Stimulated activated CD4-positive, alpha-beta T cell treated with anti-CD3 and anti-CD28 coated beads, TNF-alpha, amount 100 ng/mL, for 24 hours (primary cell): ENCODE data around the gene TNFAIP1.
"Not testable (repeated sequence)": the region's sequence is repeated elsewhere in the genome, so short reads cannot be mapped to it uniquely, and the experiment has no call there.

Source experiments
- DNase-seq, 3 experiments: peaks; one replicate each; pipeline ENCODE4 v3.0.0-alpha.2; 2020; ENCODE audit warnings: low read depth in 3 of 3

The TNFAIP1 gene, protein sequence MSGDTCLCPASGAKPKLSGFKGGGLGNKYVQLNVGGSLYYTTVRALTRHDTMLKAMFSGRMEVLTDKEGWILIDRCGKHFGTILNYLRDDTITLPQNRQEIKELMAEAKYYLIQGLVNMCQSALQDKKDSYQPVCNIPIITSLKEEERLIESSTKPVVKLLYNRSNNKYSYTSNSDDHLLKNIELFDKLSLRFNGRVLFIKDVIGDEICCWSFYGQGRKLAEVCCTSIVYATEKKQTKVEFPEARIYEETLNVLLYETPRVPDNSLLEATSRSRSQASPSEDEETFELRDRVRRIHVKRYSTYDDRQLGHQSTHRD

DNA sequence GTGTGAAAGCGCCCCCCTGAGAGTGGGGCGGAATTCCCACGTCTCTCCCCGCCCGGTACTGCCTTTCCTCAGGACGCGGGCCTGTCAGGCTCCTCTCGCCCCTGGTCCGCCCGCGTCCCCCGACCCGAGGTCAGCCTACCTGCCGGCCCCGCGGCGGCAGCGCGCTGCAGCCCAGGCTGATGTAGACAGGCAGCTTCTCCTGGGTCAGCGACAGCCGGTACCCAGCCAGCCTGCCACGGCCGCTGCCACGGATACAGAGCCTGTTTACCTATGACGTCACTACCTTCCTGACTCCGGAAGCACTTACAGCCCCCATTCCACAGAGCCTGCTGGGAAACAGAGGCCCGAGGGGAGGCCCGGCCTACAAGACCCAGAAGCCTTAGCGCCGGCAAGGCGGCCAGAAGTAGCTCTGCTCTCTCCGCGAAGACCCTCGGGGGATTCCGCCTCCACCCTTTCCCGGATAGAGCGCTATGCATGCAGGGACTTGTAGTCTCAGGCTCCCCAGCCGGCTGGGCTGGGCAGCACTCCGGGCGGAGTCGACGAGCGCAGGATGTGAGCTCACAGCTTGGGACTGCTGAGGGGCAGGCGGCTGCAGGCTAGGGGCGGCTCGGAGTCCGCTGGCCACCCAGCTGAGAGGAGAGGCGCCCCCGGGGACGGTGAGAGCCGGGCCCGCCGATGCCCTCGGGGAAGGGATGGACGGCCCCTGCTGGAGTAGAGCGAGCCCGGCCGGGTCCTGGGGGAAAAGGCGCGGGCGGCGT, at the start of gene TNFAIP1, which contains the start of gene IFT20:
Gene TNFAIP1 (plus strand): TSS at position 561 of the 758 bp plus-strand sequence. CDS start 3,761 bp downstream, outside the sequence.
Gene IFT20 (minus strand): TSS at position 272 of the 758 bp plus-strand sequence. CDS start 3,487 bp downstream, outside the sequence.
- DNase-seq: peak; percentile 93 to 98 (median 96)

DNA sequence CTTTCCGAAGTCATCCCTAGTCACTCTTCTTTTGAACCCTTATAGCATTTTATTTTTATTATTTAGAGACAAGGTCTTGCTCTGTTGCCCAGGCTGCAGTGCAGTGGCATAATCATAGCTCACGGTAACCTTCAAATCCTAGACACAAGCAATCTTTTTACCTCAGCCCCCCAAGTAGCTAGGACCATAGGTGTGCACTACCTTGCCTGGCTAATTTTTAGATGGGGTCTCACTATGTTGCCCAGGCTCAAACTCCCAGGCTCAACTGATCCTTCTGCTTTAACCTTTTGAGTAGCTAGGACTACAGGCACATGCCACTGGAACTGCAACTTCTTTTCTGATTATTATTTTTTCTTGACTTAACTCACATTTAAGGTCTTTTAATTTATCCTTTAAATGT, 49.6 kb upstream of the TNFAIP1 start:
- no peak for DNase-seq

DNA sequence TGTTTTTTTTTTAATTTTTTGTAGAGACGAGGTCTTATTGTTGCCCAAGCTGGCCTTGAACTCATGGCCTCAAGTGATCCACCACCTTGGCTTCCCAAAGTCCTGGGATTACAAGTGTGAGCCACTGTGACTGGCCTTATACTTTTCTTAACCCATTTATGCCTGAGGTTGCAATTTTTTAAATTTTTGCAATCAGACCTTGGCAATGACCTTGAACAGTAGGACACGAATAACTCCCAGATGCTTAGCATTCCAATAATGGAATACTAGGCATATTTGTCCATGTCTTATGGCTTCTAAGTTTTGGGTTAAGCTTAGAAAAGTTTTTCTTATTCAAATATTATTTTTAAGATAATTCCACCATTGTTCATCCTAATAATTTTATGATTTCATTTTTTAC, 44.9 kb upstream of the TNFAIP1 start:
- no peak for DNase-seq

DNA sequence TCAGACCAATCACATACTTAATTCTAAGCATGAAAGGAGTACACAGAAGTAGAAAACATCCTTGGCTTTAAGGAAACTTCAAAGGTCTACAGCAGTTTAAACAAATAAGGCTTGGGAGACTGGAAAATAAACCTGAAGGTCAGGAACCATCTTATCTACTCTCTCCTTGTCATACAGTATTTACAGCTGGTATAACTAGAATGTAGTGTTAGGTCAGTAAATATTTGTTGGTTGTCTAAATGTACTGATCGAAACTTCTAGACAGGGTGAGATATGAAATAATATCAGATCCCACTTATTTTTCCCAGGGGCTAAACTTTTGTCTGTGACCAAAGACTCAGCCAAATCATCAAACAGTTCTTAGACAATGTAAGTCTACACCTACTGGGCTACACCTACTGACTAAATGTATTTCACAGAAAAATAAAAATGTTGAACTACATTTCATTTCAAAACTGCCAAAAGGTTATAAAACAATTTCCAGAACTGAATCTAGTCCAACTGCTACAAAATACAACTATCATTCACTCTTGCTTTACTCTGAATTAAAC, 43.7 kb upstream of the TNFAIP1 start:
- no peak for DNase-seq

GRCh38 chr17:28292878-28293277, 42.7 kb upstream of the TNFAIP1 start:
- DNase-seq: not testable (repeated sequence)

DNA sequence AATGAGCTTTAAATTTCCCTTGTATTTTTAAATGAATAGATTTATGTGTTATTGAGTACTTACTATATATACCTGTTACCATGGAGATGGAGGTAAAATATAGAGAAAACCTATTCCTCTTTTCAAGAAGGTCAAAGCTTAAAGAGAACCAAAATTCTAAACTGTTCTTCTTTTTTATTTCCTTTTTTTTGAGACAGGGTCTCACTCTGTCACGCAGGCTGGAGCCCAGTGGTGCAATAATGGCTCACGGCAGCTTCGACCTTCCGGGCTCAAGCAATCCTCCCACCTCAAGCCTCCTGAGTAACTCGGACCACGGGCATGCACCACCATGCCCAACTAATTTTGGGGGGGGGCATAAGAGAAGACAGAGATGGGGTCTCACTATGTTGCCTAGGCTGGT, 41.6 kb upstream of the TNFAIP1 start:
- DNase-seq: no peak

- no peak for DNase-seq
These were observed 39.6 kb upstream of the TNFAIP1 start for GRCh38 chr17:28295677-28296578.

- DNase-seq: no peak
These were observed 37.1 kb upstream of the TNFAIP1 start for GRCh38 chr17:28298449-28298848.

GRCh38 chr17:28306954-28307401, 28.6 kb upstream of the TNFAIP1 start:
- no peak for DNase-seq

DNA sequence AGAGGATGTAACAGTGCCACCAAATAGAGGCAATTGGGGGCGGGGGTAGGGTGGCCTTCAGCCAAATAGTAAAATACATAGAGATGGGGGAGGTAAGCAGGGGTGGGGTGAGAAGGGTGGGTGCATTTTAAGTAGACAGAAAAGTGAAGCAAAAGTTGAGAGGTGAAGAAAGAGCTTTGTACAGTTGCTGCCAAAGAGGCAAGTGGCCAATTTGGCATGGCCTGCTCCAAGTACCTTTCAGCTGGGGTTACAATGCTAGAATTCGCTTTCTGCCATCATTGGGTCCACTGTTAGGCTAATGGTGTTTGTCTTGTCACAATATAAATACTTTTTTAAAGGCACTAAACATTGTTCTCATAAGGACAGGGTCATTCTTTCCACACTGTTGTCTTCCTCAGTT, 21.7 kb upstream of the TNFAIP1 start:
- DNase-seq: no peak

- no peak for DNase-seq
These were observed 19.5 kb upstream of the TNFAIP1 start for GRCh38 chr17:28315846-28316705.

DNA sequence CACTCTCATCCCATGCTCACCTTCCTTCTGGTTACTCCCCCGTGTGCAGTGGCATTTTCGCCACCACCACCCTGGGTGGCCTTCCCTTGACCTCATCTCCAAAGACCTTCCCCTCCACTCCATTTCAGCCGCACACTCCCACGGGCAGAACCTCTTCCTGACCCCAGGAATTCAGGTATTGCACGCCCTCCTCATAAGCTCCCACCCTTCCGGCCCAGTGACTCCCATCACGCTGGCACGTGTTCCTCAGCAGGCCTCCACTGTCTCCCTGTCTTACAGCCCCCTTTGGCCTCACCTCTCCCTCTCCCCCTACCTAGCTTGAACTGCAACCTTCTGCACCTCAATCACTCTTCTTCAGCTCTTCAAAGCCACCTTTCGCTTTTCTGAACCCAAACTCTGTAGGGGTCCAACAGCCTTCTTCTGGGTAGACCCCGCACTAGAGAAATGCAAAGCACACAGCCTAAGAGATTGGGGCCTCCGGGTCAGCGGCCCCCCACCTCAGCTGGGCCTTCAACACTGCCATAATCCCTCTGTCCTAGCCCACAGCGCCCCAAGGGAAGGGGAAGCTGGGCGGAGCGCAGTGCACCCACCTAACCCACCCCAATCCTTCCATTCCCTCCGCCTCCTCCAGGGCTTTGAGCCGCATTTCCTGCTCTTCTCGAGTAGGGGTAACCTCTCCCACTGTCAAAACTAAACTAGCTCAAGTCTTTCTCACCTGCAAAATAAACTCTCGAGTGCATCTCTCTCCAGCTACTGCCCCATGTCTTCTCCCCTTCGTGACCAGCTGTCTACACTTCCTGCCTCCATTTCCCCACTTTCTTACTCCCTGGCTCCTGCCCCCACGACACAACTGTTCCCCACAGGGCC, 18.2 kb upstream of the TNFAIP1 start:
- no peak for DNase-seq

- DNase-seq: peak in 1 of 3 experiments; percentile 6
These were observed 17.4 kb upstream of the TNFAIP1 start for GRCh38 chr17:28317966-28318758.

DNA sequence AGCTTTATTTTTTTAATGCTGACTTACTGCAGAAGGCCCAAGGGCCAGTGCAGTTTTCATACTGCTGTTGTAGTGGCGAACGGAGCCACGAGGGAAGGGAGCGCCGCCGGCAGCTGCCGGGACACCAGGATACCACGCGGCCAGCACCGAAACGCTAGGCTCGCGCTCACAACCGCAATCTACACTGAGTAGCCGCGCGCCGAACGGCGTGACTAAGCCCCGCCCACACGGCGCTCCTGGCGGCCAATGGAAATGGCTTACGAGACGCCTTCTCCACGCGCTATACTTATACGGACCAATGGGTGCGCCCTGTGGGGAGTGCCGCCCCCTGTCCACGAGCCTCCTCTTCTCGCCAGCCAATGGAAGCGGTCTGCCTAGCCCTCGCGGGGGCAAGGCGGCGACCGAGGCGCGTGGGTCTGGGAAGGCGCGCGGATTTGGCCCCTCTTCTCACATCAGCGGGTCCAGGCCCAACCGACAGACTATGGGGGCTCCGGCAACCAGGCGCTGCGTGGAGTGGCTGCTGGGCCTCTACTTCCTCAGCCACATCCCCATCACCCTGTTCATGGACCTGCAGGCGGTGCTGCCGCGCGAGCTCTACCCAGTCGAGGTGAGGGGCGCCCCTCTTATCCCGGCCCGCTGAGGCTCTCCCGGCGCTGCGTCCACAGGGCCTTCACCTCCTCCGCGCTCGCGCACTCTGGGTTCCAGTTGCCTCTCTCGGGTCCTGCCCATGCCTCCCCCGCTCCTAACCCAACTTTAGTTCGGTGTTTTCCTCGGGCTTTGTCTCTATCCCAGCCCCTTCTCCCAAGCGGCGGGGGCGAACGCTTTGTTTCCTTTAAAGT, 16.6 kb upstream of the TNFAIP1 start, which contains the start of gene TMEM97:
Gene TMEM97 (plus strand): TSS at position 442 of the 839 bp plus-strand sequence. CDS start 40 bp downstream, at position 482.
- peak; percentile 90 to 97 (median 94) for DNase-seq

DNA sequence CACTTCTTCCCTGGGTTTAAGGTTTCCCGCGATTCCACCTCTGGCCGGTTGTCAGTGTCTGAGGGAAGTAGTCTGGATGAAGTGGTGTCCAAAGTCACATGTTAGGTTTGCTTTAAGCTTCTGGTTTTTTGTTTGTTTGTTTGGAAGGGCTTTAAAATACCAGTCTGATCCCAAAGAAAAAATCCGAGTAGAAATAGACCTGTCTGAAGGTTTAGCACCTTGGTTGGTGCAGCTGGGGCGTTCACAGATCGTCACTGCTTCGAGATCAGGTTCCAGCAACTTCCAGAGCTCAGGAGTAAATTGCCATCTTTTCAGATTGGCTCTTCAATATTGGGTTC, 16.0 kb upstream of the TNFAIP1 start:
- DNase-seq: no peak

DNA sequence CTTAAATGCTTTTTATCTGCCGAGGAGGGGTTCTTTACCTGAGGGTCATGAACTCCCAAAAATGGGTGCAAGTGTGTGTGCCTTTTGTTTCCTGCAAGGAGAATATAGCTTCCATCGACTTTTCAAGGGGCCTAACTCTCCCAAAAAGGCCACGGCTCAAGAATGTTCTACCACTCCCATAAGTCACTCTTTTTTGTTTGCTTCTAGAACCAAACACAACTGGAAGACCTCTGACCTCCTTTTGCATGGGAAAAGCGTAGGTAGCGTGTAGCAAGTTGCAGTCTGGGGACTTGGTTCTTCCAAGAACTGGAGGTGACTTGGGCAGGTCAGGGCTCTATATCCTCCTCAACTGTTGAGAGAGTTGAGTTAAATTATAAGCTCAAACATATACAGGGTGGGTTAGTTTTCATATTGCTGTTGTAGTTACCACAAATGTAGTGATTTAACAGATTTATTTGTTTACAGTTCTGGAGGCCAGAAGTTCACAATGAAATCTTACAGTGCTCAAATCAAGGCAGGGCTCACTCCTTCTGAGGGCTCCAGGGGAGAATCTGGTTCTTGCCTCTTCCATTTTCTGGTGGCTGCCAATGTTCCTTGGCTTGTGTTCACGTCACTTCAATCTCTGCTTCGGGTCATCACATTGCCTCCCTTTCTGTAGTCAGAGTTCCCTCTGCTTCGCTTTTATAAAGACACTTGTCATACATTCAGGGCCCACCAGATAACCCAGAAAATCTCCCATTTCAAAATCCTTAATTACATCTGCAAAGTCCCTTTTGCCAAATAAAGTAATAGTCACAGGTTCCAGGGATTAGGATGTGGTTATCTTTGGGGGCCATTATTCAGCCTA, 15.1 kb upstream of the TNFAIP1 start:
- no peak for DNase-seq

DNA sequence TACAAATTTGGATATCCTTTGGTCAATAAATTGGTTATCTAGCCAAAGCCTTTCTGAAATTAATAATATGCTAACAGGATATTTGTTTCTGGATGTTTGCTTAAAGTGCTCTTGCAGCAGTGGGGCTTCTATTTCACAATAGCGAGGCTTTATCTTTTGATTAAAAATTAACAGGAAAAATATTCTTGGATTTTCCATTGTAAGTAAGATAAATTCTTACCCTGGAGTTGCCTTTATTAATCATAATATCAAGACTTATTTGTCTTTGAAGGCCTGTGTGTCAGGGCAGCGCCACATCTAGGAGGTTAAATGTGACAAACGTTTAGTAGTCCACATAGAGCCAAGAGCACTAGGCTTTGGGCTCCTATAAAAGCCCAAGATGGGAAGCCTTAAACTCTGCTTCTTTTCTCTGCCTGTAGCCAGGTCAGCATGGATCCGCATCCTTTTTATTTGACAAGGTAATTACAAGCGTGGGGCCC, 11.3 kb upstream of the TNFAIP1 start:
- DNase-seq: no peak
